IMR-90 (cell line): ENCODE results near the gene HCN2. TPM values are rescaled to one million over a fixed set of nuclear protein-coding genes. Genes with fewer than 3 reads are reported as not detected.
"Not testable (repeated sequence)": the region's sequence is repeated elsewhere in the genome, so short reads cannot be mapped to it uniquely, and the experiment has no call there.

ENCODE experiments used
- ATAC-seq: fragments of 200-7000 bp; cut with Tn5 transposase; 2 replicates; pipeline ENCODE4 v1.9.1; 2020; ENCODE audit warnings: low read depth, mild to moderate bottlenecking, moderate library complexity
- BruUV-seq: library from RNA; stranded (reverse); fragments of 400-500 nt; replicated peaks from 2 replicates; lab custom pipeline; 2021; lab: Mats Ljungman, UMichigan
- CTCF ChIA-PET: fragments of 300-600 bp; formaldehyde crosslinking; extraction: SDS; loops from one replicate; lab custom pipeline; 2021; ENCODE audit warnings: antibody characterized with exemption; lab: Yijun Ruan, JAX
- POLR2A ChIA-PET: fragments of 300-600 bp; sonication (Branson Sonifier 250); formaldehyde crosslinking; loops from one replicate; lab custom pipeline; 2022; ENCODE audit warnings: antibody characterized with exemption; ENCODE audit not compliant: unreplicated experiment; lab: Charles Lee
- DNase-seq: peaks from one replicate; pipeline ENCODE4 v3.0.0; 2013
- H2AFZ ChIP-seq: replicated peaks from 2 replicates; pipeline ENCODE3; 2013; ENCODE audit warnings: low read length, mild to moderate bottlenecking; ENCODE audit not compliant: poor library complexity
- H2AK5ac ChIP-seq: 2 replicates; pipeline ENCODE4 v1.6.1; 2013; ENCODE audit warnings: low read depth, low read length, inconsistent platforms
- H2AK9ac ChIP-seq: replicated peaks from 2 replicates; pipeline ENCODE3; 2013; ENCODE audit warnings: mild to moderate bottlenecking, low read depth, low read length, moderate library complexity; ENCODE audit not compliant: poor library complexity
- H2BK120ac ChIP-seq: 2 replicates; pipeline ENCODE4 v1.6.1; 2013; ENCODE audit warnings: low read depth, low read length, inconsistent platforms
- H2BK15ac ChIP-seq: 3 replicates; pipeline ENCODE4 v1.6.1; 2013; ENCODE audit warnings: low read depth, low read length, inconsistent platforms
- H2BK20ac ChIP-seq: 2 replicates; pipeline ENCODE4 v1.6.1; 2013; ENCODE audit warnings: low read depth, mild to moderate bottlenecking, inconsistent platforms, low read length, moderate library complexity
- H2BK5ac ChIP-seq: 2 replicates; pipeline ENCODE4 v1.6.1; 2013; ENCODE audit warnings: mild to moderate bottlenecking, low read depth, low read length, inconsistent platforms; ENCODE audit not compliant: poor library complexity, severe bottlenecking
- H3K14ac ChIP-seq: replicated peaks from 2 replicates; pipeline ENCODE4 v1.6.1; 2013; ENCODE audit warnings: low read depth, low read length, inconsistent platforms
- H3K18ac ChIP-seq: 2 replicates; pipeline ENCODE4 v1.6.1; 2013; ENCODE audit warnings: low read depth, low read length, control low read depth
- H3K23ac ChIP-seq: 2 replicates; pipeline ENCODE4 v1.6.1; 2013; ENCODE audit warnings: low read depth, low read length, inconsistent platforms
- H3K27ac ChIP-seq: 2 replicates; pipeline ENCODE4 v1.5.1; 2013; ENCODE audit warnings: mild to moderate bottlenecking, control low read depth, low read length; ENCODE audit not compliant: insufficient read depth
- H3K27me3 ChIP-seq: 2 replicates; pipeline ENCODE4 v1.6.1; 2013; ENCODE audit warnings: low read length; ENCODE audit not compliant: control insufficient read depth, insufficient read depth
- H3K36me3 ChIP-seq: 2 replicates; pipeline ENCODE4 v1.6.1; 2013; ENCODE audit warnings: low read length, mixed read lengths; ENCODE audit not compliant: control insufficient read depth, insufficient read depth
- H3K4ac ChIP-seq: 2 replicates; pipeline ENCODE4 v1.6.1; 2013; ENCODE audit warnings: low read depth, low read length, inconsistent platforms
- H3K4me1 ChIP-seq: 2 replicates; pipeline ENCODE4 v1.6.1; 2013; ENCODE audit warnings: low read length, mixed read lengths; ENCODE audit not compliant: control insufficient read depth, insufficient read depth
- H3K4me2 ChIP-seq: 2 replicates; pipeline ENCODE4 v1.6.1; 2013; ENCODE audit warnings: low read depth, mild to moderate bottlenecking, control low read depth, low read length, moderate library complexity
- H3K4me3 ChIP-seq: 2 replicates; pipeline ENCODE4 v1.5.1; 2013; ENCODE audit warnings: low read depth, mild to moderate bottlenecking, control low read depth, low read length, moderate library complexity; ENCODE audit not compliant: insufficient read depth
- H3K56ac ChIP-seq: 2 replicates; pipeline ENCODE4 v1.6.1; 2013; ENCODE audit warnings: low read length, inconsistent platforms; ENCODE audit not compliant: insufficient read depth; ENCODE audit errors: extremely low read depth
- H3K79me1 ChIP-seq, 2 experiments: 2 replicates each; pipeline ENCODE4 v1.6.1; 2013; ENCODE audit warnings: low read length in 2 of 2, inconsistent platforms in 1 of 2, low read depth in 1 of 2
- H3K9ac ChIP-seq: 2 replicates; pipeline ENCODE4 v1.6.1; 2013; ENCODE audit warnings: low read depth, low read length, control low read depth
- H3K9me1 ChIP-seq: 2 replicates; pipeline ENCODE4 v1.6.1; 2013; ENCODE audit warnings: low read length, inconsistent platforms; ENCODE audit not compliant: insufficient read depth
- H3K9me3 ChIP-seq: 2 replicates; pipeline ENCODE4 v1.6.1; 2013; ENCODE audit warnings: low read length; ENCODE audit not compliant: control insufficient read depth, insufficient read depth
- H4K20me1 ChIP-seq: 2 replicates; pipeline ENCODE4 v1.6.1; 2013; ENCODE audit warnings: low read length, inconsistent platforms; ENCODE audit not compliant: insufficient read depth
- H4K5ac ChIP-seq: 2 replicates; pipeline ENCODE4 v1.6.1; 2013; ENCODE audit warnings: mild to moderate bottlenecking, low read depth, low read length, control low read depth
- H4K8ac ChIP-seq, 2 experiments: 2 replicates each; pipeline ENCODE4 v1.6.1; 2013; ENCODE audit warnings: low read depth in 2 of 2, low read length in 2 of 2, control low read depth in 1 of 2, inconsistent platforms in 1 of 2
- H4K91ac ChIP-seq: 2 replicates; pipeline ENCODE4 v1.6.1; 2013; ENCODE audit warnings: low read depth, low read length, inconsistent platforms; ENCODE audit not compliant: insufficient read depth
- CHD1 ChIP-seq: IDR thresholded peaks from 2 replicates; pipeline ENCODE4 v1.6.1; 2012; ENCODE audit warnings: low read depth, low read length, improper control_type of control experiment
- CTCF ChIP-seq: conservative IDR thresholded peaks from 2 replicates; pipeline ENCODE4 v1.5.1; 2012; ENCODE audit warnings: mild to moderate bottlenecking, low read depth, low read length, improper control_type of control experiment
- MXI1 ChIP-seq: IDR thresholded peaks from 2 replicates; pipeline ENCODE4 v1.6.1; 2012; ENCODE audit warnings: low read depth, mild to moderate bottlenecking, low read length, moderate library complexity, borderline replicate concordance
- WGBS, 2 experiments: methylation state at CpG; one replicate each; pipeline versions ENCODE4 v1.1.5 to v1.1.7; 2013; ENCODE audit warnings: missing lambda C conversion rate in 2 of 2; ENCODE audit not compliant: insufficient read length in 1 of 2; ENCODE audit errors: extremely low coverage in 2 of 2; 5-methylcytosine and 5-hydroxymethylcytosine counted together
- dilution Hi-C: fragments of 300-500 bp; cut with HindIII; formaldehyde crosslinking; loops from one replicate; pipeline ENCODE4 v1.14.3; 2018; ENCODE audit warnings: low sequenced_read_pairs; ENCODE audit not compliant: unreplicated experiment
- in situ Hi-C: fragments of 300-500 bp; cut with MboI; formaldehyde crosslinking; loops from 3 replicates; pipeline ENCODE4 v1.14.3; 2019; ENCODE audit warnings: low sequenced_read_pairs, inconsistent platforms, mixed read lengths
- intact Hi-C: fragments of 100-400 bp; cut with micrococcal nuclease; formaldehyde crosslinking; loops from 2 replicates; pipeline ENCODE4 v1.10.0; 2022
- polyA plus RNA-seq, 3 experiments: library from polyadenylated mRNA; depleted of rRNA; stranded (reverse); fragments of >200 nt; gene quantifications; 2 replicates each; pipeline ENCODE4 v1.2.3, GENCODE V29; 2012; ENCODE audit warnings: low replicate concordance in 1 of 3
- total RNA-seq: library from RNA; depleted of rRNA; stranded (reverse); fragments of >200 nt; gene quantifications from 2 replicates; pipeline ENCODE4 v1.2.3, GENCODE V29; 2012

HCN2 gene
- total and polyA plus RNA-seq, 2 of the 4 experiments (the other 2 are of a cell fraction) = 0.72 to 2.6 TPM

- H3K23ac ChIP-seq = no peak overlapping the region
- H3K4ac ChIP-seq = no peak overlapping the region
- CTCF ChIA-PET = interaction anchor here (0.6 kb wide), 1 partner anchor 28 kb away, joined by 5 read pairs; no protein-coding TSS in a partner anchor
- H3K9me3 ChIP-seq = no peaks in the 10 kb centered on the region
- dilution Hi-C loops (no loop called here), intact Hi-C loops (no loop called here), in situ Hi-C loops (no loop called here)
- peaks cover 7% of the 10 kb centered on the region for H4K20me1 ChIP-seq
- TF ChIP-seq MXI1 (no peak), CTCF (peak; percentile 31; the same call in 1 of the 2 replicates), CHD1 (no peak)
- H3K79me1 ChIP-seq = peaks cover 7 to 23% of the 10 kb centered on the region in 2 experiments; a peak in 3 of 4 replicates
- POLR2A ChIA-PET = no interaction called here
- H4K5ac ChIP-seq = no peak overlapping the region
- WGBS, 2 experiments = 94% methylated on average over 6 of the region's 19 CpGs; no CpG with 5 or more reads in 1 of the 2 experiments
- H3K18ac ChIP-seq = no peak overlapping the region
- no peak overlapping the region for H2BK120ac ChIP-seq
- H3K14ac ChIP-seq = no peak overlapping the region
- no peak overlapping the region for H2BK15ac ChIP-seq
- no peak overlapping the region for H2AK5ac ChIP-seq
- H3K4me3 ChIP-seq = no peak overlapping the region
- peaks cover 22% of the 10 kb centered on the region; the same call in 1 of the 2 replicates for H3K36me3 ChIP-seq
- no peak overlapping the region for H4K8ac ChIP-seq
- no peak overlapping the region for H3K9ac ChIP-seq
- peaks cover 5% of the 10 kb centered on the region for H3K4me1 ChIP-seq
- peak overlapping the region; percentile 50 for H2AK9ac ChIP-seq
- H2BK5ac ChIP-seq = no peak overlapping the region
- no peak overlapping the region for H3K56ac ChIP-seq
- no peak overlapping the region for H2AFZ ChIP-seq
- no peaks in the 10 kb centered on the region; the same call in 1 of the 2 replicates for H3K9me1 ChIP-seq
- ATAC-seq = no peak
- H3K27ac ChIP-seq = no peak overlapping the region
- no peak overlapping the region for H3K4me2 ChIP-seq
- no peaks in the 10 kb centered on the region for H3K27me3 ChIP-seq
- DNase-seq = no peak
- no peak overlapping the region for H4K91ac ChIP-seq
- H2BK20ac ChIP-seq = no peak overlapping the region
- BruUV-seq = no TSS peak
Observed at GRCh38 chr19:628168-628567, 38.5 kb downstream of the HCN2 start.

GRCh38 chr19:629515-629914 lies 39.8 kb downstream of the HCN2 start:
- H2AK5ac ChIP-seq, H2AFZ ChIP-seq, H2BK20ac ChIP-seq, H4K20me1 ChIP-seq, H3K4me1 ChIP-seq, H3K4me3 ChIP-seq, H3K56ac ChIP-seq, H3K4me2 ChIP-seq, H3K18ac ChIP-seq, BruUV-seq, POLR2A ChIA-PET, H3K14ac ChIP-seq, H4K5ac ChIP-seq, H3K23ac ChIP-seq, H3K4ac ChIP-seq, H4K8ac ChIP-seq, H3K9ac ChIP-seq, H2BK5ac ChIP-seq, H4K91ac ChIP-seq, DNase-seq, ATAC-seq, intact Hi-C loops, H3K27me3 ChIP-seq, in situ Hi-C loops, dilution Hi-C loops, H3K9me1 ChIP-seq, H3K9me3 ChIP-seq, H3K27ac ChIP-seq, CTCF ChIA-PET, H2BK15ac ChIP-seq, H2BK120ac ChIP-seq, H2AK9ac ChIP-seq: not testable (repeated sequence)
- Histone ChIP-seq H3K79me1 (peaks cover 7 to 33% of the 10 kb centered on the region in 2 experiments; a peak in 3 of 4 replicates), H3K36me3 (peaks cover 19% of the 10 kb centered on the region; the same call in 1 of the 2 replicates)
- 77% methylated on average over 17 of the region's 25 CpGs; no CpG with 5 or more reads in 1 of the 2 experiments for WGBS, 2 experiments
